HepG2 (cell line): ENCODE measurements around the gene FIZ1. TPM values are rescaled to one million over a fixed set of nuclear protein-coding genes. Genes with fewer than 3 reads are reported as not detected.

Experiments
- ATRX ChIP-seq: sonication (generic); formaldehyde crosslinking; IDR thresholded peaks from 2 replicates; pipeline ENCODE4 v1.4.0; 2020; ENCODE audit warnings: missing genetic modification reagents, borderline replicate concordance
- HMG20B ChIP-seq: conservative IDR thresholded peaks from 2 replicates; pipeline ENCODE4 v1.6.1; 2016; ENCODE audit warnings: missing genetic modification reagents, missing compliant biosample characterization
- HNRNPLL ChIP-seq: fragments of 200-400 bp; formaldehyde crosslinking; IDR thresholded peaks from 2 replicates; pipeline ENCODE4 v1.6.1; 2017; ENCODE audit warnings: mild to moderate bottlenecking, low read depth, low read length; ENCODE audit not compliant: poor library complexity, severe bottlenecking
- NFKBIZ ChIP-seq: IDR thresholded peaks from 2 replicates; pipeline ENCODE4 v1.6.1; 2018; ENCODE audit warnings: missing genetic modification reagents, missing compliant biosample characterization
- PATZ1 ChIP-seq: sonication (generic); formaldehyde crosslinking; IDR thresholded peaks from 2 replicates; pipeline ENCODE4 v1.4.0; 2020; ENCODE audit warnings: missing genetic modification reagents
- RFX5 ChIP-seq: IDR thresholded peaks from 2 replicates; pipeline ENCODE4 v1.6.1; 2011; ENCODE audit warnings: low read depth, low read length, improper control_type of control experiment
- ZBTB33 ChIP-seq: sonication (generic); formaldehyde crosslinking; IDR thresholded peaks from 2 replicates; pipeline ENCODE4 v1.4.0; 2020; ENCODE audit warnings: missing genetic modification reagents
- ZBTB38 ChIP-seq: sonication (generic); formaldehyde crosslinking; IDR thresholded peaks from 2 replicates; pipeline ENCODE4 v1.5.1; 2020; ENCODE audit warnings: mild to moderate bottlenecking, missing genetic modification reagents
- ZFP41 ChIP-seq: sonication (generic); formaldehyde crosslinking; IDR thresholded peaks from 2 replicates; pipeline ENCODE4 v1.4.0; 2020; ENCODE audit warnings: mild to moderate bottlenecking, missing genetic modification reagents, borderline replicate concordance
- ZKSCAN1 ChIP-seq: fragments of 150-350 bp; IDR thresholded peaks from 2 replicates; pipeline ENCODE4 v1.6.1; 2014; ENCODE audit warnings: low read length
- ZKSCAN8 ChIP-seq: IDR thresholded peaks from 2 replicates; pipeline ENCODE4 v1.6.1; 2016; ENCODE audit warnings: borderline replicate concordance, missing genetic modification reagents, missing compliant biosample characterization
- ZNF225 ChIP-seq: sonication (generic); formaldehyde crosslinking; IDR thresholded peaks from 2 replicates; pipeline ENCODE4 v1.4.0; 2020; ENCODE audit warnings: mild to moderate bottlenecking, missing genetic modification reagents
- ZNF724P ChIP-seq: sonication (generic); formaldehyde crosslinking; IDR thresholded peaks from 2 replicates; pipeline ENCODE4 v1.8.0; 2022; ENCODE audit warnings: missing genetic modification reagents, borderline replicate concordance
- ZSCAN29 ChIP-seq: sonication (generic); formaldehyde crosslinking; conservative IDR thresholded peaks from 2 replicates; pipeline ENCODE4 v1.4.0; 2020; ENCODE audit warnings: mild to moderate bottlenecking, missing genetic modification reagents
- polyA plus RNA-seq, 8 experiments: library from polyadenylated mRNA; depleted of rRNA in 3 of 8; stranded (reverse) in 7 of 8; unstranded in 1 of 8; fragments of >200 nt; fragmentation: Illumina TruSeq in 4 of 8; extraction: Trizol in 4 of 8; gene quantifications; 2 replicates each; pipeline versions ENCODE4 v1.2.1 to v1.2.3, GENCODE V29; 2011 to 2016; ENCODE audit warnings: low read depth in 4 of 8, missing spikeins in 1 of 8, mixed read lengths in 1 of 8; ENCODE audit not compliant: insufficient read depth in 1 of 8
- total RNA-seq, 5 experiments: library from RNA; depleted of rRNA; stranded (reverse); fragments of >200 nt; fragmentation: Illumina TruSeq; extraction: Trizol; gene quantifications; 2 replicates each; pipeline ENCODE4 v1.2.3, GENCODE V29; 2016; ENCODE audit warnings: low read depth in 1 of 5
- TF ChIP-seq, protein P1 (sequence below): IDR thresholded peaks from 2 replicates; pipeline ENCODE4 v1.6.1; 2016; ENCODE audit warnings: low read depth, borderline replicate concordance
- TF ChIP-seq, protein P2 (sequence below): sonication (generic); formaldehyde crosslinking; IDR thresholded peaks from 2 replicates; pipeline ENCODE4 v1.4.0; 2020; ENCODE audit warnings: missing genetic modification reagents
- TF ChIP-seq, protein P3 (sequence below): sonication (generic); formaldehyde crosslinking; IDR thresholded peaks from 2 replicates; pipeline ENCODE4 v1.5.1; 2020; ENCODE audit warnings: mild to moderate bottlenecking, missing genetic modification reagents, borderline replicate concordance

Gene FIZ1
- total and polyA plus RNA-seq, 2 of the 13 experiments (the other 11 are each of a cell fraction or from before 2014, with no cell fraction given), result 3.6 to 5.9 TPM

DNA sequence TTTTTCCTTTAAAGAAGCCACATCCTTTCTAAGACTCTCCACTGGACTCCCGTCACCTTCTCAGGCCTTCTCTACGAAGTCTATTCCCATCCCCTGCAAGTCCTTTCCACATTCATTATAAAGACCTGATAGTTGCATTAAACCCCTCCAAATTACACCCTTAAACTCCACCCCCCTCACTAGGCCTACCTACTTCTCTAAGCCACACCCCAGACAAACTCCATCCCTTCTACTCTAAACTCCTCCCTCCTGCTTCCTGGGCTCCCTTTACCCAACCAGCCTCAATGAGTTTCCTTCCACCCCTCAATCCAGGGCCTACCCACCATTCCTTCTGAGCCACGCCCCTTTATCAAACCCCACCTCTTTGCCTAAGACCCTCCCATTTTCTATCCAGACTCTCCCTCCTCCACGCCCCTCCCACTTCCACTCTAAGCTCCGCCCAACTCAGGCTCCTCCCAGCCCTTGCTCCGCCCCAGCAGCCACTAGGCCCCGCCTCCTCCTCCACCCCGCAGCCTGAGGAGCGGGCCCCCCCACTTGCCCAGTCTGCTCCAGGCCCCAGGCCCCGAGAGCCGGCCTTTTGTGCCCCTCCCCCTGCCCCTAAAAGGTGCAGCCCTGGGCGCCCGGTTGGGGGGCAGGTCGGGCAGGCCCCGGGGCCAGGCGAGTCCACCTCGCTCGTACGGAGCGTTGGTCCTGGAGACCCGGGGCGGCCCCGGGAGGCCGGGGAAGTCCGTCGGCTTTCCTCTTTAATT is 424 bp downstream of the FIZ1 start (continued):
- TF ChIP-seq HNRNPLL (peak; percentile 43), PATZ1 (CRISPR knock-in tag) (peak; percentile 91; the same call in 1 of the 2 replicates), ZBTB33 (CRISPR knock-in tag) (no peak), ZNF225 (CRISPR knock-in tag) (0 out of 2 replicates have a peak, but pooled peaks have one; percentile 27), ZBTB38 (no peak), RFX5 (0 out of 2 replicates have a peak, but pooled peaks have one; percentile 15), ZKSCAN1 (no peak), HMG20B (CRISPR knock-in tag) (no peak), ZFP41 (CRISPR knock-in tag) (0 out of 2 replicates have a peak, but pooled peaks have one; percentile 37), ZSCAN29 (CRISPR knock-in tag) (no peak), NFKBIZ (CRISPR knock-in tag) (peak; percentile 35; the same call in 1 of the 2 replicates), ZNF724P (CRISPR knock-in tag) (no peak), ZKSCAN8 (CRISPR knock-in tag) (no peak), ATRX (CRISPR knock-in tag) (no peak)
- TF ChIP-seq, protein P1, sequence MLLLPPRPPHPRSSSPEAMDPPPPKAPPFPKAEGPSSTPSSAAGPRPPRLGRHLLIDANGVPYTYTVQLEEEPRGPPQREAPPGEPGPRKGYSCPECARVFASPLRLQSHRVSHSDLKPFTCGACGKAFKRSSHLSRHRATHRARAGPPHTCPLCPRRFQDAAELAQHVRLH (CRISPR knock-in tag), result peak; percentile 56; the same call in 1 of the 2 replicates
- TF ChIP-seq, protein P2, sequence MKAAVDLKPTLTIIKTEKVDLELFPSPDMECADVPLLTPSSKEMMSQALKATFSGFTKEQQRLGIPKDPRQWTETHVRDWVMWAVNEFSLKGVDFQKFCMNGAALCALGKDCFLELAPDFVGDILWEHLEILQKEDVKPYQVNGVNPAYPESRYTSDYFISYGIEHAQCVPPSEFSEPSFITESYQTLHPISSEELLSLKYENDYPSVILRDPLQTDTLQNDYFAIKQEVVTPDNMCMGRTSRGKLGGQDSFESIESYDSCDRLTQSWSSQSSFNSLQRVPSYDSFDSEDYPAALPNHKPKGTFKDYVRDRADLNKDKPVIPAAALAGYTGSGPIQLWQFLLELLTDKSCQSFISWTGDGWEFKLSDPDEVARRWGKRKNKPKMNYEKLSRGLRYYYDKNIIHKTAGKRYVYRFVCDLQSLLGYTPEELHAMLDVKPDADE (CRISPR knock-in tag), result no peak
- TF ChIP-seq, protein P3, sequence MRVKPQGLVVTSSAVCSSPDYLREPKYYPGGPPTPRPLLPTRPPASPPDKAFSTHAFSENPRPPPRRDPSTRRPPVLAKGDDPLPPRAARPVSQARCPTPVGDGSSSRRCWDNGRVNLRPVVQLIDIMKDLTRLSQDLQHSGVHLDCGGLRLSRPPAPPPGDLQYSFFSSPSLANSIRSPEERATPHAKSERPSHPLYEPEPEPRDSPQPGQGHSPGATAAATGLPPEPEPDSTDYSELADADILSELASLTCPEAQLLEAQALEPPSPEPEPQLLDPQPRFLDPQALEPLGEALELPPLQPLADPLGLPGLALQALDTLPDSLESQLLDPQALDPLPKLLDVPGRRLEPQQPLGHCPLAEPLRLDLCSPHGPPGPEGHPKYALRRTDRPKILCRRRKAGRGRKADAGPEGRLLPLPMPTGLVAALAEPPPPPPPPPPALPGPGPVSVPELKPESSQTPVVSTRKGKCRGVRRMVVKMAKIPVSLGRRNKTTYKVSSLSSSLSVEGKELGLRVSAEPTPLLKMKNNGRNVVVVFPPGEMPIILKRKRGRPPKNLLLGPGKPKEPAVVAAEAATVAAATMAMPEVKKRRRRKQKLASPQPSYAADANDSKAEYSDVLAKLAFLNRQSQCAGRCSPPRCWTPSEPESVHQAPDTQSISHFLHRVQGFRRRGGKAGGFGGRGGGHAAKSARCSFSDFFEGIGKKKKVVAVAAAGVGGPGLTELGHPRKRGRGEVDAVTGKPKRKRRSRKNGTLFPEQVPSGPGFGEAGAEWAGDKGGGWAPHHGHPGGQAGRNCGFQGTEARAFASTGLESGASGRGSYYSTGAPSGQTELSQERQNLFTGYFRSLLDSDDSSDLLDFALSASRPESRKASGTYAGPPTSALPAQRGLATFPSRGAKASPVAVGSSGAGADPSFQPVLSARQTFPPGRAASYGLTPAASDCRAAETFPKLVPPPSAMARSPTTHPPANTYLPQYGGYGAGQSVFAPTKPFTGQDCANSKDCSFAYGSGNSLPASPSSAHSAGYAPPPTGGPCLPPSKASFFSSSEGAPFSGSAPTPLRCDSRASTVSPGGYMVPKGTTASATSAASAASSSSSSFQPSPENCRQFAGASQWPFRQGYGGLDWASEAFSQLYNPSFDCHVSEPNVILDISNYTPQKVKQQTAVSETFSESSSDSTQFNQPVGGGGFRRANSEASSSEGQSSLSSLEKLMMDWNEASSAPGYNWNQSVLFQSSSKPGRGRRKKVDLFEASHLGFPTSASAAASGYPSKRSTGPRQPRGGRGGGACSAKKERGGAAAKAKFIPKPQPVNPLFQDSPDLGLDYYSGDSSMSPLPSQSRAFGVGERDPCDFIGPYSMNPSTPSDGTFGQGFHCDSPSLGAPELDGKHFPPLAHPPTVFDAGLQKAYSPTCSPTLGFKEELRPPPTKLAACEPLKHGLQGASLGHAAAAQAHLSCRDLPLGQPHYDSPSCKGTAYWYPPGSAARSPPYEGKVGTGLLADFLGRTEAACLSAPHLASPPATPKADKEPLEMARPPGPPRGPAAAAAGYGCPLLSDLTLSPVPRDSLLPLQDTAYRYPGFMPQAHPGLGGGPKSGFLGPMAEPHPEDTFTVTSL (CRISPR knock-in tag), result no peak
